Nephron progenitor cell (in vitro differentiated cells): ENCODE data around the gene PRIMPOL.
"Not testable (repeated sequence)": the region's sequence is repeated elsewhere in the genome, so short reads cannot be mapped to it uniquely, and the experiment has no call there.

Source experiments
- DNase-seq: peaks from one replicate; pipeline ENCODE4 v3.0.0; 2021
- H3K27ac Mint-ChIP-seq: 2 replicates; pipeline ENCODE4 v1.8.0; 2021; ENCODE audit warnings: mild to moderate bottlenecking, moderate library complexity, mixed read lengths
- H3K27me3 Mint-ChIP-seq: 2 replicates; pipeline ENCODE4 v1.8.0; 2021; ENCODE audit warnings: mild to moderate bottlenecking, low read depth, mixed read lengths; ENCODE audit not compliant: poor library complexity
- H3K36me3 Mint-ChIP-seq: 2 replicates; pipeline ENCODE4 v1.8.0; 2021; ENCODE audit warnings: low read depth, mixed read lengths
- H3K4me1 Mint-ChIP-seq: 2 replicates; pipeline ENCODE4 v1.8.0; 2021; ENCODE audit warnings: mixed read lengths
- H3K4me3 Mint-ChIP-seq: 2 replicates; pipeline ENCODE4 v1.8.0; 2021; ENCODE audit warnings: mild to moderate bottlenecking, moderate library complexity, mixed read lengths
- H3K9me3 Mint-ChIP-seq: 2 replicates; pipeline ENCODE4 v1.8.0; 2021; ENCODE audit warnings: mild to moderate bottlenecking, moderate library complexity, mixed read lengths
- CTCF ChIP-seq: fragments of 200-600 bp; sonication (generic); IDR thresholded peaks from 2 replicates; pipeline ENCODE4 v1.5.0; 2021; ENCODE audit warnings: antibody characterized with exemption

The PRIMPOL gene

GRCh38 chr4:184655889-184656869 lies 6.6 kb downstream of the PRIMPOL start:
- DNase-seq = no peak
- H3K27me3 Mint-ChIP-seq = no peaks in the 10 kb centered on the region
- TF ChIP-seq CTCF = no peak
- H3K9me3 Mint-ChIP-seq = no peaks in the 10 kb centered on the region
- peaks cover 38% of the 10 kb centered on the region for H3K36me3 Mint-ChIP-seq
- no peak overlapping the region for H3K4me3 Mint-ChIP-seq
- H3K27ac Mint-ChIP-seq = no peak overlapping the region
- peaks cover 6% of the 10 kb centered on the region for H3K4me1 Mint-ChIP-seq

- no peaks in the 10 kb centered on the region for H3K9me3 Mint-ChIP-seq
- no peaks in the 10 kb centered on the region for H3K27me3 Mint-ChIP-seq
- peaks cover 2% of the 10 kb centered on the region for H3K4me1 Mint-ChIP-seq
- H3K4me3 Mint-ChIP-seq = no peak overlapping the region
- no peak for TF ChIP-seq CTCF
- no peak for DNase-seq
- no peak overlapping the region for H3K27ac Mint-ChIP-seq
- peaks cover 38% of the 10 kb centered on the region for H3K36me3 Mint-ChIP-seq
Observed at GRCh38 chr4:184657144-184657543, 7.6 kb downstream of the PRIMPOL start.

GRCh38 chr4:184657820-184658219 lies 8.3 kb downstream of the PRIMPOL start:
- H3K27me3 Mint-ChIP-seq, H3K4me1 Mint-ChIP-seq, H3K27ac Mint-ChIP-seq, H3K4me3 Mint-ChIP-seq, DNase-seq, H3K9me3 Mint-ChIP-seq: not testable (repeated sequence)
- H3K36me3 Mint-ChIP-seq = peaks cover 38% of the 10 kb centered on the region

- H3K36me3 Mint-ChIP-seq = peaks cover 28% of the 10 kb centered on the region
- TF ChIP-seq CTCF = no peak
Observed at GRCh38 chr4:184660978-184661377, 11.4 kb downstream of the PRIMPOL start.

GRCh38 chr4:184662236-184662635 lies 12.7 kb downstream of the PRIMPOL start:
- Mint-ChIP-seq H3K9me3 (no peaks in the 10 kb centered on the region), H3K4me3 (no peak overlapping the region), H3K27ac (no peak overlapping the region), H3K27me3 (no peaks in the 10 kb centered on the region), H3K36me3 (peaks cover 28% of the 10 kb centered on the region), H3K4me1 (no peaks in the 10 kb centered on the region)
- no peak for TF ChIP-seq CTCF
- DNase-seq = no peak

More at GRCh38 chr4:184660978-184661377, 11.4 kb downstream of the PRIMPOL start:
- Mint-ChIP-seq H3K4me3 (no peak overlapping the region), H3K4me1 (no peaks in the 10 kb centered on the region), H3K9me3 (no peaks in the 10 kb centered on the region), H3K27me3 (no peaks in the 10 kb centered on the region), H3K27ac (no peak overlapping the region)
- DNase-seq = no peak

- DNase-seq = no peak
- Mint-ChIP-seq H3K9me3 (no peaks in the 10 kb centered on the region), H3K27ac (no peak overlapping the region), H3K4me3 (no peak overlapping the region), H3K36me3 (peaks cover 31% of the 10 kb centered on the region), H3K4me1 (no peaks in the 10 kb centered on the region), H3K27me3 (no peaks in the 10 kb centered on the region)
- TF ChIP-seq CTCF = no peak
Observed at GRCh38 chr4:184664445-184665210, 15.1 kb downstream of the PRIMPOL start.
